CD4-positive, alpha-beta T cell treated with Interleukin-10 for 1 hour (primary cell): ENCODE measurements around the gene PKN2.

ENCODE experiments used
- DNase-seq: peaks from one replicate; pipeline ENCODE4 v3.0.0-alpha.2; 2020

PKN2 gene

GRCh38 chr1:88736633-88737248 is 52.7 kb downstream of the PKN2 start:
- peak; percentile 32 for DNase-seq

- DNase-seq, result no peak
Observed at GRCh38 chr1:88737338-88737927, 53.4 kb downstream of the PKN2 start.

DNA sequence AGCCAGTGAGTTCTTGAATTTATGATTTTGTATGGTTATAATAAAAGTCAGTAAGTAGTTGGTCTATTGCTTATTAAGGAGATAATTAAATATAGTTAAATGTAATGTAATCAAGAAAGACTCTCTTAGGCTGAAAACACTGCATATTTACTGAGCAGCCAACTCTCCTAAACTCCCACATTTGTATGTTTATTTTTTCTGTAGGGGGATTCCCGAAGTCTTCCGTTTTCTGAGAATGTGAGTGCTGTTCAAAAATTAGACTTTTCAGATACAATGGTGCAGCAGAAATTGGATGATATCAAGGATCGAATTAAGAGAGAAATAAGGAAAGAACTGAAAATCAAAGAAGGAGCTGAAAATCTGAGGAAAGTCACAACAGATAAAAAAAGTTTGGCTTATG is 56.7 kb downstream of the PKN2 start:
- no peak for DNase-seq

GRCh38 chr1:88741413-88741812 is 57.3 kb downstream of the PKN2 start:
- DNase-seq, result no peak

DNA sequence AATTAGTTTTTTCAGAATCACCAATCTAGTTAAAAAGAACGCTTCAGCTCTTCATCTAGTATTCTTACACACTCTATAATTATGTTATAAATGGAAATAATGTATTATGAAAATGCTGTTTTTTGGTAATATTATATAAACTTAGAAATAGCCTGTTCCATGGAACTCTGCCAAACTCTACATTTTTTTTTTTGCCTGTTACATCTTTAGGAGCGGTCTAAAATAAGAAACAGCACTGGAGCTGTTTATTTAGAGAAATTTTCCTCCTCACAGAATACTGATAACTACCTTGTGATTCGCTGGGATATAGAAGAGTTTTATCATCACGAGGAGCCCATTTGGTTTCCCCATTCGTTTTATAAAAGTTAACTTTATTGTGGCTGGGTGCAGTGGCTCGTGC is 58.5 kb downstream of the PKN2 start:
- DNase-seq, result no peak

DNA sequence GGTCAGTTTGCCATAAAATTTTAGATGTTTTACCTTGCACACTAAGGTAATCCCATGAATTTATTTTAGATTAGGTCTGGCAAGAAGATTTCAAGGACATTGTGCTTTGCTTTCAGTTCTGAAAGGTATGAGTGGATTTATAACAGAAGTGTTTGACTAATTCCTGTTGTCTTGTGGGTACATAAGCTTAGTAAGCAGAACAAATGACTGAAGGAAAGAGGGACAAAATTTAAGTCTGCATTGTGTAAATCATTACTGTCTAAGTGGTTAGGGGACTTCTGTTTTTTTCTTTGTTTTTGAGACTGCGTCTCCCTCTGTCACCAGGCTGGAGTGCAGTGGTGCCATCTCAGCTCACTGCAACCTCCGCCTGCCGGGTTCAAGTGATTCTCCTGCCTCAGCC is 60.1 kb downstream of the PKN2 start:
- no peak for DNase-seq

DNA sequence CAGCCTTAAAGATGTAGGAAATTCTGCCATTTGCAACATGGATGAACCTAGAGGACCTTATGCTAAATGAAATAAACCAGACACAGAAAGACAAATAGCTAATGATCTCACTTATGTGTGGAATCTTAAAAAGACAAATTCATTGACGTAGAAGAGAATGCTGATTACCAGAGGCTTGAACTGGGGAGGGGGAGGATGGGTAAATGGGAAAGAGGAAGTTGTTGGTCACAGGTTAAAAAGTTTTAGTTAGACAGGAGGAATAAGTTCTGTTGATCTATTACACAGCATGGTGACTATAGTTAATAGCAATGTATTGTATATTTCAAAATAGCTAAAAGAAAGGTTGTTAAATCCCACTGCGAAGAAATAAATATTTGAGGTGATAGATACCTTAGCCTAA is 62.8 kb downstream of the PKN2 start:
- no peak for DNase-seq

DNA sequence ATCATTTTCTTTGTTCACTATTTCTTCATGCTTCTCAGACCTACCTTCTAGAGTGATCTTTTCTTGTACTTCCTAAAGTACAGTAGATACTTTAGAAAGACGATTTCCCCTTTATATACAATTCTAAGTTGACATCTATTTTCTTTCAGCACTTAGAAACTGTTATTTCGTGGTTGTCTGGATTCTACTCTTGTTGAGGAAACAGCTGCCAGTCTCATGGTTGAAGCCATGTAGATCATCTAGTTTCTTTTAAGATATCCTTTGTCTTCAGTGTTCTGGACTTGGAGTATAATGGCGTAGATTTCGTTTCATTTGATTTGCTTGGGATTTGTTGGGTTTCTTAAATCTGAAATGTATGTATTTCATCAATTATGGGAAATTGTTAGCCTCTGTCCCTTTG is 67.6 kb downstream of the PKN2 start:
- DNase-seq, result no peak

DNA sequence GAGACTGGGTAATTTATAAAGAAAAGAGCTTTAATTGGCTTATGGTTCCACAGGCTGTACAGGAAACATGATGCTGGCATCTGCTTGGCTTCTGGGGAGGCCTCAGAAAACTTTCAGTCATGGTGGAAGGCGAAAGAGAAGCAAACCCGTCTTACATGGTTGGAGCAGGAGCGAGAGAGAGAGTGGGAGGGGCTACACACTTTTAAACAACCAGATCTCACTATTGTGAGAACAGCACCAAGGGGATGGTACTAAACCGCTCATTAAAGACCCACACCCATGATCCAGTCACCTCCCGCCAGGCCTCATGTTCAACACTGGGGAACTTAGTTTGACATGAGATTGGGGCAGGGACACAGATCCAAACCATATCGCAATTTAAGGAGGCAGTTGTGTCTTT is 69.4 kb downstream of the PKN2 start:
- DNase-seq, result no peak

DNA sequence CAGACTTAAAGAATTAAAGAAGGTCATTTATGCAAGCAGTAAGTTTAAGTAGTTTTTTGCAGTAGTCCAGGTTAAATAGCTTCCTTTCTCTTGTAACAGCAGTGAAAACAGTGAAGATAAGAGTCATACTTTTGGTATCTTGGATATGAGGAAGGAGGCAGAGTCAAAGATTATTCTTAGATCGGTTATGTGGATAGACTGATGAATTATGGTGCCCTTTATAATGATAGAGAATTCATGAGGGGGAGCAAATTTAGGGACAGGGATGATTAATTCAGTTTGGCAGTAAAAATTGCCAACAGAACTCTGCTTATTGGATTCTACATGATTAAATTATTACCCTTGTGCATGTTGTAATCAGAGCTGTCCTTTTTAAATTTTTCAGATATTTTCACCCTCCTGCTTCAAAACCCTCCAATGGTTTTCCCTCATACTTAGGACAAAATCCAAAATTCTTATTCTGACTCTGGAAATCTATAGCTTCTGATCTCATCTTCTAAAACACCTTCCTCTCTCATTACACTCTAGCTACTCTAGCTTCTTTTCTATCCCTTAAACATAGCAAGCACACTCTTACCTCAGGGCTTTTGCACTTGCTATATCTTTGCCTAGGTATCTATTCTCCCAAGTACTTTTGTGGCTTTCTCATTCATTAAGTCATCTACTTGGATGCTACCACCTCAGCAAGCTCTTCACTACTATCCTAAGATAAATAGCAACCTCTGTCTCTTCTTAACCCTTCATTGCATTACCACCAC is 79.8 kb downstream of the PKN2 start:
- no peak for DNase-seq

DNA sequence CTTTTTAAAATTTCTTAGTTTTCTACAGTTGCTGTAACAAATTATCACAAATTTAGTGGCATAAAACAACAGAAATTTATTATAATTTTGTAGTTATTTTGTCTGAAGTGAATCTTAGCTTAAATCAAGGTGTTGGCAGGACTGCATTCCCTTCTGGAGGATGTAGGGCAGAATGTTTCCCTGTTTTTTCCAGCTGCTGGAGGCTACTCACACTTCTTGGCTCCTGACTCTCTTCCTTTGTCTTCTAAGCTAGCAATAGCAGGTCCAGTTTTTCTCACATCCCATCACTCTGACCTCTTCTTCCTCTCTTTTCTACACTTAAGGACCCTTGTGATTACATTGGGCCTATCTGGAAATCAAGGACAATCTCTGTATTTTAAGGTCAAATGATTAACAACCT is 84.1 kb downstream of the PKN2 start:
- no peak for DNase-seq

DNA sequence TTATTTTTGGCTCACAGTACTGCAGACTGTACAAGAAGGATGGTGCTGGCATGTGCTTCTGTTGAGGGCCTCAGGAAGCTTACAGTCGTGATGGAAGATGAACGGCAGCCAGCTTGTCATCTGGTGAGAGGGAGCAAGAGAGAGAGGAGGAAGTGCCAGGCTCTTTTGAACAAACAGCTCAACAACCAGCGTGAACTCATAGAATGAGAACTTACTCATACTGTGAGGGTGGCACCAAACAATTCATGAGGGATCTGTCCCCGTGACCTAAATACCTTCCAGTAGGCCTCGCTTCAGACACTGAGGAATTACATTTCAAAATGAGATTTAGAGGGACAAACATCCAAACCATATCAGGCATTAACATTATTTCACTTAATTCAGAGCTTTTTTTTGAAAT is 84.7 kb downstream of the PKN2 start:
- DNase-seq, result no peak

DNA sequence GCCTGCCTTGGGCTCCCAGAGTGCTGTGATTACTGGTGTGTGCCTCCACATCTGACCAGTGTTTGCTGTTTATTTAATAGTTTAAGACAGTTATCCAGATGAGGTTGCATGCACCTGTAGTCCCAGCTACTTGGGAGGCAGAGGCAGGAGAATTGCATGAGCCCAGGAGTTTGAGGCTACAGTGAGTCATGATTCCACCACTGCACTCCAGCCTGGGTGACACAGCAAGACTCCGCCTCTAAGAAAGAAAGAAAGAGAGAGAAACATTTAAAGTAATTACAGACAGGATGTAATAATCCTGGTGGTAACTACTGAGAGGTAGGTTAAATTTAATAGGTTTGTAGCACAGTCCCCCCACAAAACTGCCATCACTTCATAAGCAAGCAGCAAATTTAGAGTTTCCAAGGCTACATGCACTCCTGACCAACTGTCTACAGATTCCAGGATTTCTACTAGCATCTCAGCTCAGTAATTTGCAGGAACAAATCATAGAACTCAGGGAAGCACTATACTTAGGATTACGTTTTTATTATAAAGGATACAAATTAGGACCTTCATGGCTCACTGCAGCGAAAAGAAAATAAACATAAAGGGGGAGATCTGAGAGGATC is 89.6 kb downstream of the PKN2 start:
- no peak for DNase-seq

DNA sequence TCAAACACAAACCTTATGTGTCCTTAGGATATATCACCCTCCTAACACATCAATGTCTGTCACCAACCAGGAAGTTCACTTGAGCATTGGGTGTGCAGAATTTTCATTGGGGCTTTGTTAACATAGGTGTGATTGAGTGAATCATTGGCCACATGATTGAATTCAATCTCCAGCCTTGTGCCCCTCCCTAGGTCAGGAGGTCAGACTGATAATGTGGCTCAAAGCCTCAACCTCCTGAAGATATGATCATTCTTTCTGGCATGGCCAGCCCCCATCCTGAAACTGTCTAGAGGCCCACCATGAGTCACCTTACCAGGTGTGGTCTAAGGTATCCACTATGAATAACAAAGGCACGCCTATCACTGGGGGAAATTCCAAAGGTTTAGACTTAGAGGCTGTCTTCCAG is 90.1 kb downstream of the PKN2 start:
- DNase-seq, result no peak

DNA sequence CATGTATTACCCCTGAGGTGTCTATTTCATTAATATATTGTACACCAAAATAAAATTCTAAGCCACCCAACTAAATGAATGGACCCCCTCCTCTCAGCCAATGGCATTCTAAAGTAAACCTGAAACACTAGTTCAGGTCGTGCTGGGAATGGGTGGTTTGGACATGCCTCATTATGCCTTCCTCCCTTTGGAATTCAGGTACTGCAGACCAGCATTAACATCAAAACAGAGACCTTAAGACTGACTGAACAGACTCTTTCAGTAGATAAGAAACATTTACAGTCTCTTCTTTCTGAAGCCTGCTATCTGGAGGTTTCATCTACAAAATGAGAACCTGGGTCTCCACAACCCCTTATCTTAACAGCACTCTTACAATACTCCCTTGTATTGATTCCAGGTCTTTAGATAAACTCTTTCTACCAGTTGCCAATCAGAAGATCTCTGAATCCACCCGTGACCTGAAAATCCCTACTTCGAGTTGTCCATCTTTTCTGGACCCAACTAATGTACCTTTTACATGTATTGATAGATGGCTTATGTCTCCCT is 93.6 kb downstream of the PKN2 start:
- DNase-seq, result no peak

GRCh38 chr1:88779880-88780279 is 95.8 kb downstream of the PKN2 start:
- DNase-seq, result no peak

- no peak for DNase-seq
Observed at GRCh38 chr1:88780485-88780884, 96.4 kb downstream of the PKN2 start.

- no peak for DNase-seq
Observed at GRCh38 chr1:88783145-88783544, 99.1 kb downstream of the PKN2 start.

- DNase-seq, result no peak
Observed at GRCh38 chr1:88784551-88784950, 100.5 kb downstream of the PKN2 start.

DNA sequence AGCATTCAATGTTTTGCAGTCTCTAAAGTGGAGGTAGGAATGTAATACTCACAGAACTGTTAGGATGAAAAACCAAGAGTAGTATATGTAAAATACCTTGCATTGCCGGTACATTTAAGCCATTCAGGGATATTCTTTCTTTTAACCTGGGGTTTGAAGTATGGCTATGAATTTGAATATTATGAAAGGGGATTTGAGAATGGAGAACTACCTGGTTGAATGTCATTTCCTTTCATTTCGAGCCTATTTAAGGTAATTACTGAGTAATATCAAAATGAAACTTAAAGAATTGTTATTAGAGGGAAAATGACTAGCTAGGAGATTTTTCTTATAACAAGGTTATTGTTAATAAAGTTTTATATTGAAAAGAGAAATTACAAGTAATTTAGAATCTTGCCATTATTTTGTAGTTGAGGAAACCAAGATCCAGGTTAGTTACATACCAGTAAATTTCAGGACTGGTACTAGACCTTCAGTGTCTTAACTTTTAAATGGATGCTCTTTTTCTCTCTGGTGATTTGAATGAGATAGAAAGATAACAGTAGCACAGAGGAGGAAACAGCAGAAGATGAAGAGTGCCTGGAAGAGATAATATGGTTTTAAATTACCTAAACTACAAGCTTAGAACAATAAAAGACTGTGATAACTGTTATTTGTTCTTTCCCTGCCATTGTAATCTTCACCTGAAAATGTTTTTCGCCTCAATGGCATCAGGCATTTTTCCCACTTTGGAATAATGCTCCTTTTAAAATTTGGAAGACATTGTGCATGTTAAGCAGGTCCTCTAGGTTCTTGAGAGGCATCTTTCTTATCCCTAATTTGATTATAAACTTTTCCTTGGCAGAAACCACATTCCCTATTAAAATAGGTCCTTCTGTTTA is 103.2 kb downstream of the PKN2 start:
- DNase-seq, result no peak

DNA sequence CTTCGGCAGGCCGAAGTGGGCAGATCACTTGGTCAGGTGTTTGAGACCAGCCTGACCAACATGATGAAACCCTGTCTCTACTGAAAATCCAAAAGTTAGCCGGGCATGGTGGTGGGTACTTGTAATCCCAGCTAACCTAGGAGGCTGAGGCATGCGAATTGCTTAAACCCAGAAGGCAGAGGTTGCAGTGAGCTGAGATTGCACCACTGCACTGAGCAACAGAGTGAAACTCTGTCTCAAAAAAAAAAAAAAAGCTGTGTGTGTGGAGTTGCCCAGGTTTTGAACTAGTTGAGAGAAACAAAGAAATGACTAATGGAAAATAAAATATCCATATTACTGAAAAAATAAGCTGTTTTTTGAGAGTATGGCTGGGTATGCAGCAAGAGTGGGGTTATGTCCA is 107.1 kb downstream of the PKN2 start:
- DNase-seq, result no peak

DNA sequence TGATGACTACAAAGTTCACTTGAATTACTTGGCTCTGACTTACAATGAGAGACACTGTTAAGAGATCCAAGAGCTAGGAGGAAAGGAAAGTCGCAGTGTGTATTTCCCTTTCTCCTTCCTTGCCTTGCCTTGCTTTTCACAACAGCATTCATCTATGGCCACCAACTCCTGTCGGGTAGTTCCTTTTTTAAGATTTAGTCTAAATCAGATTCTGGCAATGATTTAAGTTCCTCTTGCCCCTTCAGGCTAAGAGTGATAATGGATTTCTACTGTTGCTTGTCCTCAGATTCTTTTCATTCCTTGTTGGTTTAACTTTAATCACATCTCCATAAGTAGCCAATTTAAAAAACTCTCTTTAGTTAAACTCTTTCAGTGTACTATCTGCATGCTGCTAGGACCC is 115.4 kb downstream of the PKN2 start:
- no peak for DNase-seq
